ENCODE results near the gene NFE2L3. TPM values are rescaled to one million over a fixed set of nuclear protein-coding genes. Genes with fewer than 3 reads are reported as not detected.

Gene NFE2L3
- total and polyA plus RNA-seq, 2 experiments from 2014 or later: 6.5 to 10.0 TPM

DNA sequence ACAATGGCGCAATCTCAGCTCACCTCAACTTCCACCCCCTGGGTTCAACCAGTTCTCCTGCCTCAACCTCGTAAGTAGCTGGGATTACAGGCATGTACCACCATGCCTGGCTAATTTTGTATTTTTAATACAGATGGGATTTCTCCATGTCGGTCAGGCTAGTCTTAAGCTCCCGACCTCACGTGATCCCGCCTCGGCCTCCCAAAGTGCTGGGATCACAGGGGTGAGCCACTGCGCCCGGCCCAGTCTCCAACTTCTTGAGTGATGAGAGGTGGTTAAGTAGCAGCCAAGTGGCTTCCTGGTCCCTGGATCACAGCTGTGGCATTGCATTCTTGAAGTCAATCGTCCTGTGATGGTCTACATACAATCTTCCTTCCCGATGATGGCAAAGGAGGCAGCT is 46.1 kb upstream of the NFE2L3 start:
- Histone ChIP-seq H3K4me3 (no peak overlapping the region), H3K4me2 (no peak overlapping the region), H3K36me3 (replicated peaks; ENCODE audit: insufficient read depth, low read depth) (no peaks in the 10 kb centered on the region), H2AFZ (no peak overlapping the region), H3K79me2 (no peaks in the 10 kb centered on the region), H3K9me2 (replicated peaks; ENCODE audit: insufficient read depth) (no peaks in the 10 kb centered on the region), H4K20me1 (ENCODE audit: insufficient read depth, poor library complexity, severe bottlenecking) (no peaks in the 10 kb centered on the region), H3K9me3 (ENCODE audit: low read depth) (no peaks in the 10 kb centered on the region), H3K4me1 (ENCODE audit: insufficient read depth) (no peaks in the 10 kb centered on the region), H3K27ac (no peak overlapping the region), H3K27me3 (no peaks in the 10 kb centered on the region)
- 96% methylated on average over 11 of the region's 11 CpGs for WGBS (ENCODE audit: low lambda C conversion rate, missing lambda C conversion rate)
- no peak for DNase-seq (ENCODE audit: low spot score)
- TF ChIP-seq EZH2phosphoT487 (IDR thresholded peaks at IDR 0.05; ENCODE audit: low read depth, severe bottlenecking, unreplicated experiment) (no peak), EZH2 (IDR thresholded peaks at IDR 0.05; ENCODE audit: borderline replicate concordance) (no peak)
- TF ChIP-seq, protein P1, sequence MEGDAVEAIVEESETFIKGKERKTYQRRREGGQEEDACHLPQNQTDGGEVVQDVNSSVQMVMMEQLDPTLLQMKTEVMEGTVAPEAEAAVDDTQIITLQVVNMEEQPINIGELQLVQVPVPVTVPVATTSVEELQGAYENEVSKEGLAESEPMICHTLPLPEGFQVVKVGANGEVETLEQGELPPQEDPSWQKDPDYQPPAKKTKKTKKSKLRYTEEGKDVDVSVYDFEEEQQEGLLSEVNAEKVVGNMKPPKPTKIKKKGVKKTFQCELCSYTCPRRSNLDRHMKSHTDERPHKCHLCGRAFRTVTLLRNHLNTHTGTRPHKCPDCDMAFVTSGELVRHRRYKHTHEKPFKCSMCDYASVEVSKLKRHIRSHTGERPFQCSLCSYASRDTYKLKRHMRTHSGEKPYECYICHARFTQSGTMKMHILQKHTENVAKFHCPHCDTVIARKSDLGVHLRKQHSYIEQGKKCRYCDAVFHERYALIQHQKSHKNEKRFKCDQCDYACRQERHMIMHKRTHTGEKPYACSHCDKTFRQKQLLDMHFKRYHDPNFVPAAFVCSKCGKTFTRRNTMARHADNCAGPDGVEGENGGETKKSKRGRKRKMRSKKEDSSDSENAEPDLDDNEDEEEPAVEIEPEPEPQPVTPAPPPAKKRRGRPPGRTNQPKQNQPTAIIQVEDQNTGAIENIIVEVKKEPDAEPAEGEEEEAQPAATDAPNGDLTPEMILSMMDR (IDR thresholded peaks at IDR 0.05; ENCODE audit: poor library complexity): no peak

DNA sequence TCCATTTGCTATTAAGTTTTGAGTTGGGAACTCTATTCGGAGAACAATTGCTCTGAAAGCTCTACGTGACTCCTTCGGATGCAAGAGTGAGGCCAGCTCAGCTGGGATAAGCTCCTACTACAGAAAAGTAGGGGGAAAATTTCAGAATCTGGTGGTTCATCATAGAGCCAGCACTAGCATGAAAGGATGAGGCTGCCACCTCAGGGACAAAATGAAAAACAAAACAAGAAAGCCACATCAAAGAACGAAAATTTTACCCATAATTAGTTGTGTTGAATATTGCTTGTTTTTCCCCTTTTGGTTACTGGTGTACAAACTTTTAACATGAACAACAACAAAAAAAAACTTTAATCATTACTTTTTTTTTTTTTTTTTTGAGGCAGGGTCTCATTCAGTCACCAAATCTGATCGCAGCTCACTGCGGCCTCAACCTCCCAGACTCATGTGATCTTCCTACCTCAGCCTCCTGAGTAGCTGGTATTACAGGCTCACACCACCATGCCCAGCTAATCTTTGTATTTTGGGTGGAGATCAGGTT is 39.7 kb upstream of the NFE2L3 start:
- Histone ChIP-seq H3K27ac (no peak overlapping the region), H3K4me3 (no peak overlapping the region), H3K79me2 (no peaks in the 10 kb centered on the region), H4K20me1 (ENCODE audit: insufficient read depth, poor library complexity, severe bottlenecking) (no peaks in the 10 kb centered on the region), H2AFZ (no peak overlapping the region), H3K4me2 (no peak overlapping the region), H3K27me3 (no peaks in the 10 kb centered on the region), H3K4me1 (ENCODE audit: insufficient read depth) (no peaks in the 10 kb centered on the region), H3K9me3 (ENCODE audit: low read depth) (no peaks in the 10 kb centered on the region), H3K9me2 (replicated peaks; ENCODE audit: insufficient read depth) (no peaks in the 10 kb centered on the region), H3K36me3 (replicated peaks; ENCODE audit: insufficient read depth, low read depth) (no peaks in the 10 kb centered on the region)
- WGBS (ENCODE audit: low lambda C conversion rate, missing lambda C conversion rate): 91% methylated on average over 6 of the region's 6 CpGs
- TF ChIP-seq, protein P1 (IDR thresholded peaks at IDR 0.05; ENCODE audit: poor library complexity): no peak
- TF ChIP-seq EZH2phosphoT487 (IDR thresholded peaks at IDR 0.05; ENCODE audit: low read depth, severe bottlenecking, unreplicated experiment) (no peak), EZH2 (IDR thresholded peaks at IDR 0.05; ENCODE audit: borderline replicate concordance) (no peak)
- DNase-seq (ENCODE audit: low spot score): no peak

DNA sequence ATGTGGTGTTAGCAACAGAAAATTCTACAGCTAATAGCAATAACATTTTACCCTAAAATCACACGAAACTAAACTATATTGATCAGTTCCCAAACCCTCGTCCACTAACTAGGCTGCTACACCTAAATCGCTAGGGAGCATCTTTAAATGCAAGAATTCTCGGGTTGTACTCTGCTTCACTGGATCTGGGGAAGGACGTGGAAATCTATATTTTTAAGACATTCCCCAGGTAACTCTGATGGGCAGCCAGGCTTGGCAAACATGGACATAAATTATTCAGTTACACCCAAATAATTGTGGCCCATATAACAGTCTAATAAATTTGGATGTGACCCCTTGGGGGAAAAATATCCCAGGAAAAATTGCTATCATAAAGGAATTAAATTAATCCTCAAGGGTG is 36.3 kb upstream of the NFE2L3 start:
- H3K9me3 ChIP-seq (ENCODE audit: low read depth): no peaks in the 10 kb centered on the region
- TF ChIP-seq EZH2 (IDR thresholded peaks at IDR 0.05; ENCODE audit: borderline replicate concordance): no peak
- TF ChIP-seq EZH2phosphoT487 (IDR thresholded peaks at IDR 0.05; ENCODE audit: low read depth, severe bottlenecking, unreplicated experiment): no peak
- TF ChIP-seq, protein P1 (IDR thresholded peaks at IDR 0.05; ENCODE audit: poor library complexity): no peak
- H3K27me3 ChIP-seq: no peaks in the 10 kb centered on the region
- no peak overlapping the region for H2AFZ ChIP-seq
- DNase-seq (ENCODE audit: low spot score): no peak
- no peak overlapping the region for H3K4me3 ChIP-seq
- no peak overlapping the region for H3K27ac ChIP-seq
- H3K4me2 ChIP-seq: no peak overlapping the region
- no peaks in the 10 kb centered on the region for H3K79me2 ChIP-seq
- H3K36me3 ChIP-seq (replicated peaks; ENCODE audit: insufficient read depth, low read depth): no peaks in the 10 kb centered on the region
- no peaks in the 10 kb centered on the region for H4K20me1 ChIP-seq (ENCODE audit: insufficient read depth, poor library complexity, severe bottlenecking)
- WGBS (ENCODE audit: low lambda C conversion rate, missing lambda C conversion rate): 66% methylated on average over 5 of the region's 5 CpGs
- H3K4me1 ChIP-seq (ENCODE audit: insufficient read depth): no peaks in the 10 kb centered on the region
- no peaks in the 10 kb centered on the region for H3K9me2 ChIP-seq (replicated peaks; ENCODE audit: insufficient read depth)

Data from hepatocyte (in vitro differentiated cells).